Stomach (tissue), 9 donors: ENCODE measurements around the gene TMEM8B. TPM values are rescaled to one million over a fixed set of nuclear protein-coding genes. Genes with fewer than 3 reads are reported as not detected.

ENCODE experiments used
- DNase-seq, 2 donors: peaks; one replicate each; pipeline versions ENCODE4 v3.0.0 to v3.0.0-alpha.2; 2013 to 2019
- H3K27ac ChIP-seq, 5 donors: fragments of 200-600 bp in 4 of 5; sonication (generic) in 4 of 5; one replicate each; pipeline ENCODE4 v1.5.1; 2013 to 2019; ENCODE audit warnings: mild to moderate bottlenecking in 1 of 5, moderate library complexity in 1 of 5
- H3K27me3 ChIP-seq, 3 donors: fragments of 200-600 bp; sonication (generic); one replicate each; pipeline ENCODE4 v1.5.1; 2017 to 2019; ENCODE audit warnings: mixed run types in 1 of 3
- H3K36me3 ChIP-seq, 4 donors: fragments of 200-600 bp; sonication (generic); 1 replicate in 3 of 4; 2 replicates in 1 of 4; pipeline ENCODE4 v1.5.1; 2016 to 2019
- H3K4me1 ChIP-seq, 4 donors: fragments of 200-600 bp; sonication (generic); one replicate each; pipeline ENCODE4 v1.5.1; 2016 to 2019
- H3K4me3 ChIP-seq, 4 donors: fragments of 200-600 bp; sonication (generic) in 3 of 4; one replicate each; pipeline ENCODE4 v1.5.1; 2016 to 2019; ENCODE audit warnings: mild to moderate bottlenecking in 1 of 4
- H3K9me3 ChIP-seq, 4 donors: fragments of 200-600 bp; sonication (generic); one replicate each; pipeline ENCODE4 v1.5.1; 2016 to 2019
- CTCF ChIP-seq, 7 experiments: fragments of 450-650 bp in 4 of 7; fragments of 200-600 bp in 3 of 7; sonication (generic) in 3 of 7; IDR thresholded peaks; one replicate each; pipeline ENCODE4 v1.5.1; 2016 to 2019; ENCODE audit warnings: antibody characterized with exemption in 7 of 7, control low read depth in 2 of 7, mild to moderate bottlenecking in 1 of 7
- EP300 ChIP-seq: sonication (generic); formaldehyde crosslinking; IDR thresholded peaks from one replicate; pipeline ENCODE4 v1.6.1; 2017; ENCODE audit warnings: antibody characterized with exemption
- POLR2A ChIP-seq, 4 donors: fragments of 450-650 bp; IDR thresholded peaks; one replicate each; pipeline ENCODE4 v1.6.1; 2016; ENCODE audit warnings: antibody characterized with exemption in 4 of 4, control low read depth in 2 of 4, mild to moderate bottlenecking in 1 of 4, moderate library complexity in 1 of 4
- POLR2AphosphoS5 ChIP-seq, 3 donors: sonication (generic); formaldehyde crosslinking; IDR thresholded peaks; one replicate each; pipeline ENCODE4 v1.6.1; 2016; ENCODE audit warnings: antibody characterized with exemption in 3 of 3
- WGBS, 5 donors: extraction: QIAGEN DNeasy Blood & Tissue Kit in 3 of 5; methylation state at CpG; one replicate each; pipeline versions ENCODE4 v1.1.5 to v1.1.7; 2013 to 2018; 5-methylcytosine and 5-hydroxymethylcytosine counted together
- intact Hi-C: fragments of 100-400 bp; cut with DNase I; formaldehyde crosslinking; loops from one replicate; pipeline ENCODE4 v1.15.1; 2023; ENCODE audit warnings: low total_unique reads
- polyA plus RNA-seq, 3 donors: library from polyadenylated mRNA; stranded (reverse); fragments of 200-250 nt; gene quantifications; one replicate each; pipeline ENCODE4 v1.2.3, GENCODE V29; 2013
- total RNA-seq, 5 donors: library from RNA; depleted of rRNA; stranded (reverse); fragments of >200 nt; gene quantifications; one replicate each; pipeline versions ENCODE4 v1.1.0 to v1.2.3, GENCODE V29; 2014 to 2016
- donor health status: healthy with polysubstance abuse.
- donor health status: Bipolar disorder and iron deficiency.
- donor health status: healthy.

TMEM8B gene
- total and polyA plus RNA-seq, 8 donors, result 4.6 to 81.4 (median 8.1) TPM

GRCh38 chr9:35852876-35853865, 24.1 kb downstream of the TMEM8B start:
- Histone ChIP-seq H3K9me3 (no peaks in the 10 kb centered on the region), H3K4me3 (no peak overlapping the region), H3K27me3 (peaks cover 0 to 17% (median 0%) of the 10 kb centered on the region in 3 donors), H3K36me3 (peaks cover 0 to 29% (median 19%) of the 10 kb centered on the region in 4 donors), H3K4me1 (peaks cover 0 to 3% (median 0%) of the 10 kb centered on the region in 4 donors), H3K27ac (no peak overlapping the region)
- TF ChIP-seq EP300, result no peak
- TF ChIP-seq POLR2AphosphoS5 (IDR thresholded peaks at IDR 0.05), result no peak
- no peak for TF ChIP-seq CTCF (IDR thresholded peaks at IDR 0.05)
- no peak for TF ChIP-seq POLR2A (IDR thresholded peaks at IDR 0.05)
- WGBS, 5 donors, result 86 to 94% (median 88%) methylated on average over 25 of the region's 25 CpGs
- DNase-seq, result no peak
- intact Hi-C loops, result no loop called here

- DNase-seq, result no peak
- Histone ChIP-seq H3K27me3 (peaks cover 0 to 17% (median 0%) of the 10 kb centered on the region in 3 donors), H3K9me3 (no peaks in the 10 kb centered on the region), H3K36me3 (peaks cover 0 to 28% (median 17%) of the 10 kb centered on the region in 4 donors), H3K27ac (no peak overlapping the region), H3K4me3 (no peak overlapping the region), H3K4me1 (peaks cover 0 to under 1% (median 0%) of the 10 kb centered on the region in 4 donors)
- 84 to 93% (median 87%) methylated on average over 7 of the region's 7 CpGs for WGBS, 5 donors
- no peak for TF ChIP-seq EP300
- no peak for TF ChIP-seq POLR2AphosphoS5 (IDR thresholded peaks at IDR 0.05)
- no peak for TF ChIP-seq POLR2A (IDR thresholded peaks at IDR 0.05)
- intact Hi-C loops, result no loop called here
These were observed 25.2 kb downstream of the TMEM8B start for GRCh38 chr9:35854091-35854762.

GRCh38 chr9:35856206-35856605, 27.2 kb downstream of the TMEM8B start:
- intact Hi-C loops, result no loop called here
- WGBS, 5 donors, result 51 to 78% (median 55%) methylated on average over 3 of the region's 3 CpGs
- no peak overlapping the region for H3K4me3 ChIP-seq
- no peaks in the 10 kb centered on the region for H3K9me3 ChIP-seq
- DNase-seq, result no peak
- H3K27me3 ChIP-seq, result peaks cover 0 to 37% (median under 1%) of the 10 kb centered on the region in 3 donors
- H3K27ac ChIP-seq, result no peak overlapping the region
- TF ChIP-seq POLR2AphosphoS5 (IDR thresholded peaks at IDR 0.05), result no peak
- peaks cover 0 to 28% (median 17%) of the 10 kb centered on the region in 4 donors for H3K36me3 ChIP-seq
- peaks cover 0 to 12% (median 4%) of the 10 kb centered on the region in 4 donors for H3K4me1 ChIP-seq

GRCh38 chr9:35856882-35857281, 27.9 kb downstream of the TMEM8B start:
- Histone ChIP-seq H3K9me3 (no peaks in the 10 kb centered on the region), H3K4me3 (no peak overlapping the region), H3K36me3 (peaks cover 0 to 28% (median 17%) of the 10 kb centered on the region in 4 donors), H3K4me1 (peaks cover 0 to 12% (median 4%) of the 10 kb centered on the region in 4 donors), H3K27ac (no peak overlapping the region), H3K27me3 (peaks cover 0 to 43% (median 6%) of the 10 kb centered on the region in 3 donors)
- no peak for DNase-seq
- WGBS, 5 donors, result 79 to 92% (median 89%) methylated on average over 5 of the region's 5 CpGs
- intact Hi-C loops, result no loop called here
- TF ChIP-seq POLR2A (IDR thresholded peaks at IDR 0.05) (no peak), EP300 (no peak), POLR2AphosphoS5 (IDR thresholded peaks at IDR 0.05) (no peak), CTCF (IDR thresholded peaks at IDR 0.05) (no peak)

GRCh38 chr9:35858458-35858857, 29.4 kb downstream of the TMEM8B start:
- DNase-seq, result no peak
- TF ChIP-seq CTCF (IDR thresholded peaks at IDR 0.05) (no peak), EP300 (no peak), POLR2AphosphoS5 (IDR thresholded peaks at IDR 0.05) (no peak), POLR2A (IDR thresholded peaks at IDR 0.05) (no peak)
- H3K9me3 ChIP-seq, result no peaks in the 10 kb centered on the region
- peaks cover 0 to 37% (median 11%) of the 10 kb centered on the region in 3 donors for H3K27me3 ChIP-seq
- H3K4me3 ChIP-seq, result no peak overlapping the region
- peaks cover 0 to 12% (median 4%) of the 10 kb centered on the region in 4 donors for H3K4me1 ChIP-seq
- H3K36me3 ChIP-seq, result peaks cover 0 to 18% (median 9%) of the 10 kb centered on the region in 4 donors
- 47 to 56% (median 53%) methylated on average over 5 of the region's 5 CpGs for WGBS, 5 donors
- H3K27ac ChIP-seq, result no peak overlapping the region
- intact Hi-C loops, result no loop called here
